CD4-positive, alpha-beta T cell treated with Interleukin-10 for 1 hour (primary cell): Measurements from ENCODE around the gene THRB.

Experiments
- DNase-seq: peaks from one replicate; pipeline ENCODE4 v3.0.0-alpha.2; 2020

THRB gene

DNA sequence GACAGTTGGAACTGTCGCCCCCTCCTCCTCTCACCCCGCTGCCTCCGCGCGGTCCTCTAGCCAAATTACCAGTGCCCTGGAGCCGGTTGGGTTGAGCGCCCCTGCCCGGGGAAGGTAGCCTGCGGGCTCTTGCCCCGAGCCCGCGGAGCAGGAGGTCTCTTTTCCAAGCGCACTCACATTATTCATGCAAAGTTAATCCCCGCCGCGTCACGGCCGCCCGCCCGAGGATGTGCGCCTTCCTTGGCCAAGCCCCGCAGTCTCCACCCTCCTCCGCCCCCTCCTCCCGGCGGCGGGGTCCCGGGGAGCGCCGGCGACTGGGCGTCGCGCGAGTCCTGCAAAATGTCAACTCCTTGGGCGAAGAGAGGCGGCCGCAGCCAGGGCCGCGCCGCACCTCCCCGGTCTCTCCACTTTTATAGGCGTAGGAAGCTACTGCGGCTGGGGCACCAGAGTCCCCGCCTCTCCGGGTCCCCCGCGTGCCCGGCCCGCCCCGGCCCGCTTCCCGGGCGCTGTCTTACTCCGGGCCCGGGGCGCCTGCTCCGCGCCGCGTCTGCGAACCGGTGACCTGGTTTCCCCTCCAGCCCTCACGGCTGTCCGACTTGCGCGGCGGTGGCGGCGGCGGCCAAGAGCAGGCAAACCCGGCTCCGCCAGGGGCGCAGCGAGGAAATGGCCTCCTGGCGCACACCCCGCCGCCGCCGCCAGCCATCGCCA is at the start of gene THRB:
TSS of gene THRB (minus strand) at position 233 of the 708 bp plus-strand sequence.
- DNase-seq = no peak

GRCh38 chr3:24541935-24542334 is 47.3 kb upstream of the THRB start:
- DNase-seq = no peak

DNA sequence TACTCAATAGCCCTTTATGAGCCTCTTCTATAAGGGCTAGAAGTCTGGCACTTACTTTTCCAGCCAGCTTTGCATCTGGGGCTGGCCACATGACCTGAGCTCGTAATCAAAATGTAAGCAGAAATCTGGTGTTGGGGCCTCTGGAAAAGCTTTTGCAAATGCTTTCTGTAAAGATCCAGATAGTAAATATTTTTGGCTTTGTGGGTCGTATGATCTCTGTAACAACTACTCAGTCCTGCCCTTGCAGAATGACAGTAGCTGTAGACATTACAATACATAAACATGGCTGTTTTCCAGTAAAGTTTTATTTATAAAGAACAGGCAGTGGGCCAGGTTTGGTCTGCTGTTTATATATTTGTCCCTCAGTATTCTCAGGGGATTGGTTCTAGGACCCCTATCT is 46.2 kb upstream of the THRB start:
- no peak for DNase-seq

GRCh38 chr3:24539699-24540098 is 45.0 kb upstream of the THRB start:
- no peak for DNase-seq

GRCh38 chr3:24538891-24539290 is 44.2 kb upstream of the THRB start:
- DNase-seq = no peak

DNA sequence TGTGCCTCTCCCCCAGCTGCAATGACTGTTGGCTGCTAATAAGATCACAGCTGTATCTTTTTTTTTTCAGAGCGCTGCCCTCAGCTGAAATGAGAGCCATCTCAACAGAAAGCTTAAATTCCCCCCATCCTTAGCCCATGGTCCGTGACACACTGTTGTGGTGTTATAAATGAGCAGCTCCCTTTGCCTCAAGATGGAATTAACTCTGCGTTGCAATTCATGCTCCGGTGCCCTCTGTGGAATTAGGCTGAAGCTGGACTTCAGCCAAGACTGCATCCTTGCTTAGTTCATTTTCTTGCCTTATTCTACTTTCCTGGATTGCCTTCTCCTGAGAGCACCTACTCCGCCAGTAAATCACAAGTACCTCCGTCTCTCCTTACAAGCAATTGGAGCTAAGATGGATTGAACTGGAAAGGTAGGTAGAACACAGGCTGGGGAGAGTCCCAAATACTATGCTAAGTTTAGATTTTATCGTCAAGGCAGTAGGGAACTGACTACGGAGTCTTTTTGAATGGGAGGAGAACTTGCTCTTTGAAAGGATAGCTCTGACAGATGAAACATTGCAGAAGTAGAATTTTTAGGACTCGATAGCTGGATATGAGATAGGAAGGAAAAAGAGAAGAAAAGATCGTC is 39.0 kb upstream of the THRB start:
- DNase-seq = no peak

GRCh38 chr3:24530471-24530870 is 35.8 kb upstream of the THRB start:
- no peak for DNase-seq

DNA sequence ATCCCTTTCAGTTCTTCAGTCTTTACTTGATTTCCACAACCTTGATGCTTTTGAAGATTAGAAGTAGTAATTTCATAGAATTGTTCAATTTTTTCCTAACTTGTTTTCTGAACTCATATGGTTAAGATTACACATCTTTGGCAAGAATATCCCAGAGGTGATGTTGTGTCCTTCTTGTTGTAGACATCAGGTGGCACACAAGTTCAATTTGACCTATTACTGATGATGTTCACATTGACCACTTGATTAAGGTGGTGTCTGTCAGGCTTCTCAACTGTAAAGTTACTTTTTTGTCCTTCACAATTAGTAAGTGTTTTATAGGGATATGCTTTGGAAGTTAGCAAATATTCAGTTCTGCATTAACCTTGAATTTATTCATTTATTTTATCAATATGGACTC is 34.6 kb upstream of the THRB start:
- DNase-seq = no peak

DNA sequence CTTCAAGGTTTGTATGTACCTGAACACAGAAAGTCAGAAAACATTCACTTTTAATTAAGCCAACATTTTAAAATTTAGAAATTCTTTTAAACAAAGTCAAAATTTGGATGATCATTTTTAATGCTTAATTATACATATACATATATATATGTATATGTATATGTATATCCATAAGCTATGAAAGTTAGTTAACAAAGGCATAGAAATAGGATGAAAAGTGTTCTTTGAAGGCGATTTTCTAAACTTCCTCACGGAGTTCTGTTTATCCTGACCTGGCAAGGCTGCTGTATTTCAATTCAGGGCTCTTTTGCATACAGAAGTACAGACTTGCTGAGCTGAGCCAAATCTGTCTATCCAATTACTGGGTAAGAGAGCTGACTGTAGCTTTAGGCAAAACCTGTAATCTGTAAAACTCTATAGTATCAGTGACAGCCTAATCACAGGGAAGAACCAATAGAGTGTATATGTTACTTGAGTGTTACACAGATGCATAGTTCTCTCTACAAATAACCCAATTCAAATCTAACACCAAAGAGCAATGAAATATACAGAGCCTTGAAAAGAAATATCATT is 32.1 kb upstream of the THRB start:
- DNase-seq = no peak

DNA sequence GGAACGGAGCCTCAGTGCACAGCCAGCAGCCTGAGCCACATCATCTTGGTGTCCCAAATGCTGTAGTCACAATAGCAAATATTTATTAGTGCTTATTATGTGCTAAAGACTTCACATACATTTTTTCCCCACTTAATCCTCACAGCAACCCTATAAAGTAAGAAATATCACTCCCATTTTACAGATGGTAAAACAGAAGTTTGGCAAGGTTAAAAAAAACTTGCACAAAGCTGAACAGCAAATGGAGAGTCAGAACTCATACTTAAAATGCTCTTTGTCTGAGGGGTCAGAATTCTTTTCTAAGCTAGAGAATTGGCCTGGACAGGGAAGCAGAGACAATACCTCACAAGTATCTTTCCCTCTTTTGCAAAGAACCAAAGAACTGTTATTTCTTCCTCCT is 30.9 kb upstream of the THRB start:
- no peak for DNase-seq

GRCh38 chr3:24525022-24525421 is 30.4 kb upstream of the THRB start:
- DNase-seq = no peak

GRCh38 chr3:24523988-24524727 is 29.5 kb upstream of the THRB start:
- no peak for DNase-seq

DNA sequence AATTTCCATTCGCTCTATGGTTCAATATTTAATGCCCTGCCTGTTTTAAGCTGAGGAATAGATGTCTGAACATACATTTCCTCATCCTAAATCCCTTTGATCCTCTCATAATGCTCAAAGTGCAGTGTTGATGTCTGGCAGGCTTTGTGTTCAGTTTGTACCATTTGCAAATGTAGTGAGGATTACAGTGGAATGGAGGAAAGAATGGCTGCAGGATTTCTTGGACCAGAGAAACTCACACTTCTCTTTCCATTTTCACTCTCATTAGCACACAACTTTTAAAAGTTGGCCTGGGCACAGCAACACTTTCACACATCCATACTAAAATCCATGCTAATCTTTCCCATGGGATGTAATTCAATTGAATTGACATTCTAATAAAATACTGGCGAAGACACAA is 28.6 kb upstream of the THRB start:
- no peak for DNase-seq

GRCh38 chr3:24522146-24522579 is 27.5 kb upstream of the THRB start:
- DNase-seq = no peak

DNA sequence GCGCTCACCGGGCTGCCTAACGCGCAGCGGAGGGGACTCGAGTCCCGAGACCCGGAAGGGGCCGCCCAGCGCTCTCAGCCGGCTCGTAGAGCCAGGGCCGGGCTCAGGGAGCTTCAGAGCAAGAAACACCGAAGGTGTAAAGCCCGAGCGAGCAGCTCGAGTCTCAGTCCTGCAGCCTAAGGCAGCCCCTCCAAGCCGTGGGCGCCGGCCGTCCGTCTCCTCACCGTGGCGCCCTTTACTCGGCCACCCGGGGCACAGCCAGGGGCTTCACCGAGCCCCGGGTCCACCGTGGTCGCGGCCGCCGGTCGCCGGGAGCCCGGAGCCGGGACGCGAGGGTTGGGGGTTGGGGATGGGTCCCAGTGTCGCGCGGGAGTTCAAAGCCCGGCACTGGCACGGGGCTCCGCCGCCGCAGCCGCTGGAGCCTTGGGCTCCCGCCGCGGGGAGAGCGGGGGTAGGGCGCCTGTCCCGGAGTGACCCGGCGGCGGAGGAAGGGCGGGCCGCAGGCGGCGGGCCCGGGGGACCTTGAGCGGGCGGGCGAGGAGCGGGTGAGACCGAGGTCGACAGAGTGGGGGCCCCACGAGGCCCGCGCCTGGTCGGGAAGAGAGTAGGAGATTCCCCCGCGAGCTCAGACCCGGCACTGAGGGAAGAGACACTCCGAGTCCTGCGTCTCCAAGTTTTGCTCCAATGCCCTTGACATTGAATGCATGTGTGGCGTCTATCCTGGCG is 26.9 kb upstream of the THRB start:
- DNase-seq = no peak

DNA sequence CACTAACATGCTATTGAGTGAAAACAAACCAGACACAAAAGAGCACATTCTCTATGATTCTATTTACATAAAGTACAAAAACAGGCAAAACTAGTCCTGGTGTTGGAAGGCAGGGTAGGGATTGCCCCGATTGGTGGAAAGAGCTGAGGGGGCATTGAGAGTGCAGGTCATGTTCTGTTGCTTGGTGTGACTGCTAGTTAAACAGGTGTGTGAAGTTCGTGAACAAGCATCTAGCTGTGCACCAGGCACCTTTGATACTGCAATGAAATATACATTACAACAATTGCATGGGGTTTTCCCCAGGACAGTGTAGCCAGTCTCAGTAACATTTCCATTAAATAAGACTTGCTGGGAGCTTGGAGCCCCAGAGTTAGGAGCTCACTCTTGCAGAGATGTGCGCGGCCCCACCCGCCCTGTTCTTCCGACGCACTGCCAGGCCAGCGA is 26.3 kb upstream of the THRB start:
- DNase-seq = no peak

- no peak for DNase-seq
Measured at GRCh38 chr3:24520101-24520495, 25.4 kb upstream of the THRB start.

DNA sequence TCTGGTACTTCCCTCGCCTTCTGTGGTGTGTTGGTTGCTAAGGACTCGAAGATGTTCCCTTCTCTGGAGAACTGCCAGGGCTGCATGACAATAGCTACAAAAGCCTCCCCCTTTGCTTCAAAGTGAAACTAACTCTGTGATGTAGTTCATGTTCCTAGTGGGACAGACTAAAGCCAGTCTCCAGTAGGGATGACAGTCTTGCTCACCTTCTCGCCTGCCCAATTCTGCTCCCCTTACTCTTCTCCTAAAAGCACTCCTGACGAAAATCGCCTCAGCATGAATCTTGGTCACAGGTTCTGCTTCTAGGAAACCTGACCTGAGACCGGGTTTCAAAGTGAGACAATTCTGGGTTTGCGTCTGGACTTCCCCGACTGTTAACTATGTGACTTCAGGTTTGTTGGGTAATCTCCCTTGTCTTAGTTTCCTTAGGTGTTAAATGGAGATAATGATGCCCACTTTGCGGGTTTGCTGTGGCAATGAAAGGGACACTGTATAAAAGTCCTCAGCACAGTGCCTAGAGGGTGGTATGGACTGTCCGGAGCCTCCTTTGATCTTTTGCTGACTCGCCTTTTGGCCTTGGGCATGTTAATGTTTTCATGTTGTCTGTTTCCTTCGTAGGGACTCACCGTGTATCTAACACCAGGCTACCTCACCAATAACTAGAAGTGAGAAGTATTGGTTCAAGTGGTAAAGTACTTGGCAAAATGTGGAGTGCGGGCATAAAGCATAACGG is 24.9 kb upstream of the THRB start:
- DNase-seq = no peak

DNA sequence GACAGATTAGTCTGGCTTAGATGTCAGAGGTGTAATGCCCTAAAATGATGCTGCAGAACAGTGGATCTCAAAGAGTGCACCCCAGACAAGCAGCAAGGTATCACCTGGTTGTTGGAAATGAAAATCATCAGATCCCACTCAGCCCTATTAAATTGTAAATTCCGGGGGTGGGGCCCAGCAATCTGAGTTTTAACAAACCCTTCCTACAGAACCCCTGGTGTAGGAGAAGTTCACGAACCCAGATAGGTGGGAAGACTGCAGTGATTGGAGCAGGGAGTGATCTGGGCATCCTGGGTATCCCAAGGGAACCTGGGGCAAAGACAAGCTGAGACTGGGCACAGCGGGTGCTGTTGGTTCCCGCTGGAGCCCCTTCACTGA is 24.3 kb upstream of the THRB start:
- no peak for DNase-seq

- DNase-seq = no peak
Measured at GRCh38 chr3:24514119-24514518, 19.5 kb upstream of the THRB start.

DNA sequence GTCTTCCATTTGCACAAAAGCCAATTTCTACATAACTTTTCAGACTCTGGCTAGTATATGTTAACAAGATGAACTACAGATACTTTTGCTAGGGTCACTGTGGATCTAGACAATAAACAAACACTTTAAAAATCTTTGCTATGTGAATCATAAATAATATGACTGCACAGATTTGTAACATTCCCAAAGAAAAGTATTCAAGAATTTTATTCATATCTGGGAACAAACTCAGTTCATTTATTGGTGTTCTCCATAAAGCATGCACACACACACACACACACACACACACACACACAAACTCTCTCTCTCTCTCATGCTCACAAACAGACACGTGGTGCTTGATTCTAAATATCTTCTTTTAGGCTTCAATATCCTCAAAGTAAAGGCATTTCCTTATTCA is 18.8 kb upstream of the THRB start:
- DNase-seq = no peak

GRCh38 chr3:24512564-24513197 is 18.0 kb upstream of the THRB start:
- no peak for DNase-seq
